GM19099 (cell line): Measurements from ENCODE around the gene PPP4R4.

Source experiments
- POLR2A ChIP-seq: IDR thresholded peaks from 3 replicates; pipeline ENCODE4 v1.6.1; 2011; ENCODE audit warnings: low read depth; ENCODE audit not compliant: insufficient read length; ENCODE audit errors: extremely low read depth

PPP4R4 gene

DNA sequence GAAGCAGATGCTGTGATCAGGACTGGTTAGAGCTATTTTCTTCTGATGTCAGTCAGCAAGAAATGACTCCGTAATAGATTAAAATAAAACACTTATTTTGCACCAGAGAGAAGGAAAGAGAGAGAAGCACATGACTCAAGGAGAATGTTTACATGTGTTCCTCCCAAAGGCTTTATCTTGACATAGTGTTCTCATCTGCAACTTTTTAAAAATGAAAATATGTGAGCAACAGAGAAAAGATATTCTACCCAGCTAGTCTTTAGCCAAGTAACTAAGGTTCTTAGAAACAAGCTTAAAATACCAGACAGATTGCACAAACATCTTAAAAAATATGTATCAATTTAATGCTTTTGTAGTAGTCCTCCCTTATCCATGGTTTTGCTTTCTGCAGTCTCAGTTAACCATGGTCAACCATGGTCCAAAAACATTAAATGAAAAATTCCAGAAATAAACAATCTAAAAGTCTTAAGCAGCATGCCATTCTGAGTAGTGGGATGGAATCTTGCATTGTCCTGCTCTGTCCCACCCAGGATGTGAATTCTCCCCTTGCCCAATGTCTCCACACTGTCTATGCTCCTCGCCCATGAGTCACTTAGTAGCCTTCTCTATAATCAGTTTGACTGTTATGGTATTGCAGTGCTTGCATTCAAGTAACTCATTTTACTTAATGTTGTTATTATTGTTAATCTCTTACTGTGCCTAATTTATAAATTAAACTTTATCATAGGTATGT lies 109.0 kb downstream of the PPP4R4 start:
- TF ChIP-seq POLR2A: no peak

DNA sequence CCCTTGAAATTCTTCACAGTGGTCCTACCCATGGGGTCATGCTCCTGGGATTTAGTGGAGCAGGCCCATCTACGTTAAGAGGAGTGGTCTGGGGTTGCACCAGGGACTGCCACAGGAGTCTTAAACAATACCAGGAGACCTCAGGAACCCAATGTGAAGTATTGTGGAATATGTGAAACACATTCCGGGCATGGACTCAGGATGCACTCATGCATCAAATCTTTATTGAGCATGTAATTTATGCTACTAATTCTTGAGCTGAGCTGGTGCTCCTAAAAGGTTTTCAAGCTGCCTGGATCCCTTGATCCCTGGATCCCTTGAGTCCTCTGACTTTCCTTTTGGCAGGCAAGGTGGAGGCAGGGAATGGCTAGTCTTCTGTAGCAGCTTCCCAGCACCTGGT lies 110.1 kb downstream of the PPP4R4 start:
- TF ChIP-seq POLR2A: no peak

- TF ChIP-seq POLR2A: no peak
These were observed 111.0 kb downstream of the PPP4R4 start for GRCh38 chr14:94285158-94285557.

DNA sequence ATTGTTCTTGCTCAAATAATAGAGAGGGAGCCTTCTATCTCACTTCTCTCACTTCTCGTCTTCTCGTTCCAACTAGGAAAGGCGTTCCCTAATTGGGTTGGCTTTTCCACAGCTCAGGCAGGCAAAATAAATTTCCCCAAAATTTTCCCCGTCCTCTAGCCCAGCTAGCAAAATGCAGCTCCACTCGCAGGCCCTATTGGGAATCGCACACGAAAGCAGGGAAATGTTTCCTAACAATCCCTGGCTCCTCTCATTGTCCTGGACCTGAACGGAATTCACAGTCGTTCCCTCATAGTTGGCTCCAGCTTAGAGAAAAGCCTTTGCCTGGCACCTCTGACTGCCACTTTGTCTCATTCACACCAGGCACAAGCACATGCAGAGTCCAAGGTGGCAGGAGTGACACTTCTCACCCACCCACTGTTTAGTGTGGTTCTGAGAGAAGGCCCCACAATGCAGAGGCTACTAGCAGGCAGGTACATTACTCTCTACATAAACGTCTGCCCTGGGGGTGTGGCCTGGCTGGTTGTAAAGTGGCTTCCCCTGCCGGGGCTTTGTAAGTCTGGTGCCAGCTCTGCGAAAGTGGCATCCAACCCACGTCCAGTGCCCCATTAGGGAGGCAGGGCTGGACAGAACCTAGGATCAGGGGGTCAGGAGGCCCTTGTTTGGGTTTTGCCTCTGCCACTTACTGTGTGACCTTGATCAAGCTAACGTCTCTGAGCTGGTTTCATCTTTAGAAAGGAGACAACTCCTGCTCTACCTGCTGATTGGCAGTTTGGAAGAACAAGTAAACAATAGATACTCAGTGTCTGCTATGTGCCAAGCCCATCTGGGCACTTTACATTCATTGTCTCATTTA lies 114.7 kb downstream of the PPP4R4 start:
- no peak for TF ChIP-seq POLR2A

DNA sequence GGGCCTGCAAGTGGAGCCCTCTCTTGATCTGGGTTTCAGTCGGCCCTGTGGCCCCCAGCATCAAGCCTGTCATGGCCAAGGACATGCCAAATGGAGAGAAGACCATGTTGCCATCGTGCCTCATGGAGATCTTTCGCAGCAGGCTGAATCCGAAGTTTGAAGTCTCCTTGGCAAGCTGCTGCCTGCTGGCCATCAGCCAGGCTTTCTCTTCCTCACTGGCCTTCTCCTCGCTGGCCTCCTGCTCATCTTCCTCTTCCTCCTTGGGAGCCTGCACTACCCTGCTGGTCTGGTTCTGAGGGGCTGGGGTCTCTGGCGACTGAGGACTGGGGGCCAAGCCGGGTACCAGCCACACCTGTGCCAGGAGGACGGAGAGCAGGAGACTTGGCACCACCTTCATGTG lies 116.1 kb downstream of the PPP4R4 start:
- no peak for TF ChIP-seq POLR2A

DNA sequence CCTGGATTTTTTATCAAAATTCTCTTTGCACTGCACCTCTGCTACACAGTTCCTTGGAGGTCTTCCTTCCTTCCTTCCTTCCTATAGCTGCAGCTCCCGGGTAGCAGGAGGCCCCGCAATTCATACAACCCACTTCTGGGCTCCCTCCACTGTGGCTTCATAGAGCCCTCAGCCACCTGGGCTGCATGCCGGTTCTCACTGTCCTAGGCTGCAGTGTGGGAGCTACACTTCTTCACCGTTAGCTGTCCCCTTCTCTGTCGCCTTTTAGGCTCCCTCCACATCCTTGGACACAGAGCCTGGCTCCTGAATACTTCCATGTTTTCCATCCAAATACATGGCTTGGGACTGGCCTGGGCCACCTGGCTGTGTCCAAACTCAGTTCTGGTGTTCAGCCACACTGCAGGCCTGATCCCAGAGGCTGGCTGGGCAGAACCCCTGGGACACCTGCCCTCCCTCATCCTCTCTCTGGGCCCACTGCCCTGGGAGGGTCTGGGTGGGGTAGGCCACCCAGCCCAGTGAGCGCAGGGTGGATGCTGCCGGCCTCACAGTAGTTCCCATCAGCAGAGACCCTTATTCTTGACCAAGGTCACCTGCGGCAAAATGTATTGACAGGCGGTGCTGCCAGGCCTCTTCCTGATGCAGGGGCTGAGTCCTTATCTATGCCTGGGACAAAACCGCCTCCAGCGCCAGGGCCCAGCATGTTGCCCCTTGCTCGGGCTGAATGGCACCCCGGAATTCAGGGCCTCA lies 117.2 kb downstream of the PPP4R4 start:
- no peak for TF ChIP-seq POLR2A

GRCh38 chr14:94291906-94292525 lies 117.9 kb downstream of the PPP4R4 start:
- no peak for TF ChIP-seq POLR2A

GRCh38 chr14:94292526-94292871 lies 118.4 kb downstream of the PPP4R4 start:
- TF ChIP-seq POLR2A: no peak

DNA sequence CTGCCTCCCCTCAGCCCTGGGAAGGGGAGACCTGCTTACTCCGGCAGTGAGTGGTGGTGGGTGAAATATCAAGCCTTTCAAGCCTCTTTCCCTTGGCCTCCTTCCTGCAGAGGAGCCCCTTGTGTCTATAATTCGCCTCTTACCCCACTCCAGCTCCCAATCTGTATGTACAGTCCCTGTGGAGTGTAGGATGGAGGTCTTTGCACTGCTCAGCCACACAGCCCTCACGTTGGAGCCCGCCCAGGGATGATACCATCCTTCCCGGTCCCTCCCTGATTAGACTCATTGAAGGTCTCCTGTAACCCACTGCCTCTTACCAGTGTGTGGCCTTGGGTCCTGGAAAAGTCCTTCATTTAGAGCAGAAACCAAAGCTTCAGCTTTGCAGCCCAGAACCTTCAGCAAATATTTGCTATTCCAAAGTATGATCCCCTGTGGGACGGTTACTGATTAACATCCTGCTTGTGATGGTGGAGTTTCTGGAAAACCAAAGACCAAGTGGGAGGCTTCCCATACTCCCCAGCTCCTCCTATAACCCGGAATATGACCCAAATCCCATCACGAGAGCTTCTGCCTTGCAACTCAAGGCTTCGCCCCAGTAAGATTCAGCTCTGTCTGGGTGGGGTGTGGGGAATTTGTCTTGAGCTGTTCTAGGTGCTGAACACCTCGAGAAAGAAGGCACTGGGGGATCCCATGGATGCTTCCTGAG lies 118.9 kb downstream of the PPP4R4 start, which contains the start of gene SERPINA10:
TSS of gene SERPINA10 (minus strand) at position 397 of the 706 bp plus-strand sequence. CDS start 2,675 bp downstream, outside the sequence.
- no peak for TF ChIP-seq POLR2A

- no peak for TF ChIP-seq POLR2A
These were observed 119.4 kb downstream of the PPP4R4 start for GRCh38 chr14:94293578-94293924.

DNA sequence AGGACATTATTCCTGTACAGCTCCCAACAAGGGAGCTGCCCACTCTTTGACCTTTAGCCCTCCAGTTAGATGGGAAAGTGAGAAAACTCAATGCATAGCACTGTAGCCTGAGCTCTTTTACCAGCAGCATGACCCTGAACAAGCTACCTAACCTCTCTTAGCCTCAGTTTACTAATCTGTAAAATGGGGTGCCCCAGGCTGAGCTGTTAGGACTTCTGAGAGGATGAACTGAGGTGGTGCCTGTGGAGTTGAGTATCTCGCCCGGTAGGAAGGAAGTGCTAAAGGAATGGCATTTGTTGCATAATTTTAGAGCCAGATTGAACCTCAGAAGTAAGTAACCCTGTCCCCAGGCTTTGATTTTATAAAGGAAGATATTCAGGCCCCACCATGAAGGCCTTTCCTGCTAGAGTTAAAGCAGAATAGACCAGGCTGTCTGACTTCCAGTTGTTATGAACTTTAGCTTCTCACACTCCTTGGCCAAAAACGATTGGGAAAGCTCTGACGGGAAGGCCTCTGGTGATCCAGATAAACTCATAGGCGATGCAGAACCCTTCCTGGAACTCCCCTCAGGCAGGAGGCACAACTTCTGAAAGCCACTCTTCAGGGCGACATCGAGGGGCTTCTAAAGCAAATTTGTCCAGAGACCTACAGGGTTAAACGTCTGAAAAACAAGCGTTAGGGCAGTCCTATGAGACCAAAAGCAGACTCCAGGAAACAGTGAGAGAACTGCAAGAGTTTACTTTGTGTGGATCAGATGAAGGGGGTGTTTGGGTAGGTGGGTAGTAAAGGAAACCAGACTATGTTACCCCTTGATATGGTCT lies 121.4 kb downstream of the PPP4R4 start:
- no peak for TF ChIP-seq POLR2A

DNA sequence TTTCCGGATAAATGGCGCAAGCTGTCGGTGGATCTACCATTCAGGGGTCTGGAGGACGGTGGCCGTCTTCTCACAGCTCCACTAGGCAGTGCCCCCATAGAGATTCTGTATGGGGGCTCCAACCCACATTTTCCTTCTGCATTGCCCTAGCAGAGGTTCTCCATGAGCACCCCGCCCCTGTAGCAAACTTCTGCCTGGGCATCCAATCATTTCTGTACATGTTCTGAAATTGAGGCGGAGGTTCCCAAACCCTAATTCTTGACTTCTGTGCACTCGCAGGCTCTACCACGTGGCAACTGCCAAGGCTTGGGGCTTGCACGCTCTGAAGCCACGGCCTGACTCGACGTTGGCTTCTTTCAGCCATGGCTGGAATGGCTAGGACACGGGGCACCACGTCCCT lies 124.0 kb downstream of the PPP4R4 start:
- no peak for TF ChIP-seq POLR2A

GRCh38 chr14:94303111-94303510 lies 129.0 kb downstream of the PPP4R4 start:
- TF ChIP-seq POLR2A: no peak

DNA sequence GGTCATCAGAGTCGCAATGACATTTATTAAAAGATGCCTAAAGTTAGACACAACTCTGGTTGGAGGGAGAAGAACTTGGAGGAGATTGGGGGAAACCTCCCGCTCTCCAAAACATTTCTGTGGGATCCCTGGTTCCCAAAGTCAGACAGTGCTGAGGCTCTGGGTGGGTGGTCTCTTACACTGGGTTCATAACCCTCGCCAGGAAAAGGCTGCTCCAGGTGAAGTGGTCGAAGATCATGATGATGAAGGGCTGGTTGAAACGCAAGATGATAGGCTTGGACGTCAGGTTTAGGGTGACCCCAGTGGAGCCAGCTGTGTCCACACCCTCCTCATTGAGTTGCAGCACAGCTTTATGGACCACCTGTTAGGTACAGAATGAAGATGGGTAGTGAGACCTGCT lies 130.1 kb downstream of the PPP4R4 start:
- TF ChIP-seq POLR2A: no peak
